Stimulated activated CD4-positive, alpha-beta T cell treated with anti-CD3 and anti-CD28 coated beads, Interleukin-2, amount 100 ng/mL, for 4 hours (primary cell): Measurements from ENCODE around the gene RUFY1.
A peak's percentile ranks its signal among the peaks of the same experiment; 100 is the strongest.

Source experiments
- DNase-seq: peaks from one replicate; pipeline ENCODE4 v3.0.0-alpha.2; 2020; ENCODE audit warnings: low read depth

Gene RUFY1

DNA sequence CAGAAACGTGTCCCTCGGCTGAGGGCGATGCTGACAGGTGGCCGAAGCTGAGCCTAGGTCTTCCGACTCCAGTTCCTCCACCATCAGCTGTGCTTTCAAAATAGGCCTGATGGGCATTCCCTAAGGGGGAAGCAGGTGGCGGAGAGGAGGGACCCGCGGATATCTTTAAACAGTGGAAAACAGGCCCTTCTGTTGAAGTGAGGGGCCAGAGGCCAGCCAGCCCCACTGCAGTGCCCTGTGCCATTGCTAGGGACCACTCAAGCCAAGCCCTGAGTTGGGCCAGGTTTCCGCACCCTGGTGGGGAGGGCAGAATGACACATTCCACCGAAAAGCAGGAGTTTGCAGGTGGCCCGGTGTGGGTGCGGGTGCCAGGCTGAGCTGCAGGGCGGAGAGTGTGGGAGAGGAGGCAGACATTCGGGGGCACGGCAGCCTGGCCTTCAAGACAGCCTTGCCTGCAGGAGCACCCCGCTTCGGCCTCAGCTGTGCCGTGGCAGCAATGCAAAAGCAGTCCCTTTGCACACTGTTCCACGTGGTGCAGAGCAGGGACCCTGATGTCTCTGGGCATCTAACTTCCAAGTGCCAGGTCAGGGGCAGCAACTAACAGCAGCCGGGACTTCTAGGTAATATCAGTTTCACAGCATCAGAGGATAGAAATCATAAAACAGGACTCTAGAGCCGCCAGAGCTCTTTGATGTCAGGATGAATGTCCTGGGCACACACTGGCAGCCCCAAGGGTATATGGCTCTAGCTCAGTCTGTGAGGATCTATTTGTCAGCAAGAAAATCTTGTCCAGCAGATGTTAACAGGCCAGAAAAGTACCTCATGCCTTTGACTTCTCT is 55.9 kb downstream of the RUFY1 start:
- no peak for DNase-seq

DNA sequence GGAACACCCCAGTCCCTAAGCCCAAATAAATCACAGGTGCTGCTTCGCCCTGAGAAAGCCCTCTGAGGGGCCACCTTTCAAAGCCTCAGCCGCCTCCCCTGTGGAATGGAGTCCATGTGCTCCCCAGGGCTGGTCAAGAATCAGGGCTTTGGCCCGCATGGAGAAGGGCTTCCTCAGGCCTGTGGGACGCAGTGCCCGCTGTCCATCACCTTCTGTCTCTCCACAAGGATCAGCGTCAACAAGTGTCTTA is 56.5 kb downstream of the RUFY1 start:
- DNase-seq = no peak

DNA sequence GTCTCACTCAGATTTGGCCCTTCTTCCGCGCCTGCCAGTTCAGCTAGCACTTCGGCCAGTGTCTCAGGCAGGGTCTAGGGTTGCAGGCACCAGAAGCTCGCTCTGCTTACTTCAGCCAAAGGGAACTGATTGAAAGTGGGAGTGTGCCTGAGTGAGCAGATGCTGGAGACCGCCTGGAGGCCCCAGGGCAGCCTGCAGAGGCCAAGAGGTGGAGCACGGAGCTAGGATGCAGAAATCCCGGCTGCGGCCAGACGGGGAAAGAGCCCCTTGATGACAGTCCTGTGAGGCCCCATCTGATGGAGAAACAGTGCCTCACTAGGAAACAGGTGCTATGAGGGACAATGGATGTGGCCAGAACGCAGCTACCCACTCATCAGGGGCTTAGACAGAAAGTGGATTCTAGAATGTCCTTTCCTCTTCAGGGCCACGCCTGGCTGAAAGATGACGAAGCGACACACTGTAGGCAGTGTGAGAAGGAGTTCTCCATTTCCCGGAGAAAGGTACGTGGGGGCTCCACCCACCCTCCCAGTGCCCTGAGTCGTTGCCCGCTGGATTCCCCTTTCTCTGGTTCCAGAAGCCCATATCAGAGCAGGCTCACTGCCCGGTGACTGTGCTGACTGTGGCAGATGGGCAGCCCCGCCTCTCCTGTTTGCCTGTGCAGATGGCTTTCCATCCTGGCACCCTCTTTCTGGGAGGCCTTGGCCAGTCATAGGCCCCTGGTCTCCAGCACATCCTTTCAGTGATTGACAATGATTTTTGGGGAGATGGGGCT is 57.0 kb downstream of the RUFY1 start:
- DNase-seq = no peak

DNA sequence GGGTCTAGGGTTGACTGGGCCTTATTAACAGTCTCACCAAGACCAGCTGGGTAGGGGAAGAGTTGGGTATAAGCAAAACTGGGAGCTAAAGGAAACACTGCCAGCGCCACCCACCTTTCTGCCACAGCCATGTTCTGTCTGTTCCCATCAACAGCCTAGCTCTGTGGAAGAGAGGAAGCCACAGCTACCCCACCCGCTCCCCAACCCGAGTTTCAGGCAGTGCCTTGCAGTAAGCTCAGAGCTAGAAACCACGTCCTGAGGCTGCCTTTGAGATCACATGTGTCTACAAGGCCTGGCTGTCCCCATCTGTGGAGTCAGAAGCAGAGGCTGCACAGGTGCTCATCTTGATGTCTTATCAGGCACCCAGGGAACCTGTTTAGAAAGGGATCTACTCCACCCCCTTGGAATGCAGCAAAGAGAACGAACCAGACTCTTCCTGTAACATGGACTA is 57.8 kb downstream of the RUFY1 start:
- no peak for DNase-seq

DNA sequence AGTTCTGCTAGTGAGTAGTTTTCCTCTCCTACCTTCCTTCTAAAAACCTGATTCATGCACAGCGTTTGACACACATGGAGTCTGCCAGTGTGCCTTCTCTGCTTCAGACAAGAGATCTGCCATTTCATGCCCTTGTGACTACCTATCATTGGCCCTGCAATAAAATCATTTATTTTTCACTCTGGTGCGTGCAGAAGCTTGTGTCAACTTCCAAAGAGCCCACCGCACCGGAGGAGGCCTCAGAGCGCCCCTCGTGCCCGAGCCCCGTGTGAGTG is 59.4 kb downstream of the RUFY1 start:
- no peak for DNase-seq

DNA sequence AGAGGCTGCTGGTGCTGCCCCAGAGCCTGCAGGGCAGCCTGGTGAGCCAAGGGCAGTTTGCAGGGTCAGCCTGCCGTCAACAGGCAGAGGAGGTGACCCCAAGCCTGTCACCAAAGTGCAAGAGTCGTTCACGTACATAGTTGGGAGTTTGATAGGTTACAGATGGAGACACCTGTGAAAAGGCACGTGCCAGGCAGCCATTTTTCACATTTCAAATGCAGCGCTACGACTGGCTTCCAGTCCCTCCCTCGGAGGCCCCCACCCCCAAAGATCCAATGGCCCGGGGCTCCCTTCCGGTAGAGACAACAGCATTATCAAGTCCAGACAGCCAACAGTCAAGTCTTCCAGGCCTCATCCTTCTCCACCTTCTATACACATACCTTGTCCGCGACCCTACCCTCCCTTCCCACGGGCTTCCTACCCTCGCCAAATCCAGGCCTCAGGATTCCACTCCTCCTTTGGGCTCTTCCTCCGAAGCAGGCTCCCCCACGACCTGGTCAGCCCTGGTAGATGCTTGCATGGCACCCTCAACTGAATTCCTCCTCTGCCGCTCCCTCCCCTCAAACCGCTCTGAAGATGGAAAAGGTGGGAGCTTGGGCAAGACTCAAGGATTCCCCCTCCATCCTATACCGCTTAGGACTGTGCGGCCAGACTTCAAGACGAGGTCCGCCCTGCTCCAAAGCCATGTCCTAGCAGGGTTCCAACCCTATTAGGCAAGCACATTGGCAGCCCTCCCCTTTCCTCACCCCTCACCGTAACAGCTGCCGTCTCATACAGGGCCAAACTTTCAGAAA is 60.0 kb downstream of the RUFY1 start:
- no peak for DNase-seq

DNA sequence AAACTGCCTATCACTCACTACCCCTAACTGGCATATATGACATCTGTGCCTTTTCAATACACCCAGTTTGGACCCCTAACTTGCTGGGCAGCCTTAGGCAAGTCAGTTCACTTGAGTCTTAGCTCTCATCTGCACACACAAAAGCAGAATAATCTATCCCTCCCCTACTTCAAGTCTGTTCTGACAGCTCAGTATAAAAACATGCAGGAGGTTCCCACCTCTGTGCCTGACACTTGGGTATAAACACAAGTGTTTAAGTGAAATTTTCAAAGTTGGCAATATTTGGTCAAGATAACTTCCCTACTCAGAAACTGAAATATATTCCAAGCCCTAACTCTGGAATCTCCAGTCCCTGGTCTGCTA is 60.5 kb downstream of the RUFY1 start:
- no peak for DNase-seq

DNA sequence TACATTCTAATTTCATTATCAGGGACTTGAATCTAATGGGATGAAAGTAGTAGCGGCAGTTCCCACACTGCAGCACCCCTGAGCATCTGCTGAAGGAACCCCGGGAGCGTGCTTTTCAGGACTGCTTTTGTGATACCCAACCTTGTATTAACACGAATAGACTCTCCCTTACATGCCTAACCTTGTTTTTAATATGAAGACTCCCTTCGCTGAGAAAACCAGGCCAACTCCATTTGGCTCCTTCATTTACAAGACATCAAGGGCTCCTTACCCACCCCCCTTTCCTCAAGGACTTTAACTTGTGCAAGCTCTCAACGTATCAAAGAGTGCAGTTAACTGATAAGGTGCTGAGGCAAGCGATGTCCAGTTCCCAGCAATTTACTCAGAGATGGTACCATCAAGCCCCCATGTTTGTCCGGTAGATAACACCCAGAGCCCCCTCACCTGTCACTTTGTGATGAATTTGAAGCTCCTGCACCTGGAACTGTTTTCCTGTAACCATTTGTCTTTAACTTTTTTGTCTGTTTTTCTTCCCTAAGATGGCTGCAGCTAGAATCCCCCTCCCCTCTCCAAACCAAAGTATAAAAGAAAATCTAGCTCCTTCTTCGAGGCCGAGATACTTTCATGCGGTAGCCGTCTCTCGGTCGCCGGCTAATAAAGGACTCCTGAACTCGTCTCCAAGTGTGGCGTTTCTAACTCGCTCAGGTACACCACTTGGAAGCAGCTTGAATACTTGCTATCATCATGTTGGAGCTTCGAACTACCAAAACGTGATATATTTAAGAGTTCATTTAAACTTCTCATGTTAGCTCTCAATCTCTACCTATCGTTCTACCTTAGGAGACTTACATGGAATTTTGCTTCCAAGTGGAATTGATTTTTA is 62.5 kb downstream of the RUFY1 start:
- no peak for DNase-seq

DNA sequence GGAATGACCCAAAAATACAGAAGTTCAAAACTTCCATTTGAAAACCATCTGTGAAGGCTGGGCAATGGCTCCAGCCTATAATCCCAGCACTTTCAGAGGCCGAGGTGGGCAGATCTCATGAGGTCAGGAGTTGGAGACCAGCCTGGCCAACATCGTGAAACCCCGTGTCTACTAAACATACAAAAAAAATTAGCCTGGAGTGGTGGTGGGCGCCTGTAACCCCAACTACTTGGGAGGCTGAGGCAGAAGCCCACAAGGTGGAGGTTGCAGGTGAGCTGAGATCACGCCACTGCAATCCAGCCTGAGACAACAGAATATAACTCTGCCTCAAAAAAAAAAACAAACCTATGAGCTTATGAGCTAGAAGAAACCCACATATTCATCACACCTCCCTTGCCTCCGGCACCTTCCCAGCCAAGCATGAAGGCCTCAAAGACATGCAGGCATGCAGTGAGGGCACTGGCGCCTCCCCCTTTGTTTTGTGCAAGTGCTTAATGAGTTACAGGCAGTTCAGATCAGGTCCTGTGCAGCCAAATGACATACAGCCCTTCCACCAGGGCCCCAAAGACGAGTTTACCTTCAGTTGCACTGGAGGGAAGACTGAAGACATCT is 63.2 kb downstream of the RUFY1 start:
- no peak for DNase-seq

DNA sequence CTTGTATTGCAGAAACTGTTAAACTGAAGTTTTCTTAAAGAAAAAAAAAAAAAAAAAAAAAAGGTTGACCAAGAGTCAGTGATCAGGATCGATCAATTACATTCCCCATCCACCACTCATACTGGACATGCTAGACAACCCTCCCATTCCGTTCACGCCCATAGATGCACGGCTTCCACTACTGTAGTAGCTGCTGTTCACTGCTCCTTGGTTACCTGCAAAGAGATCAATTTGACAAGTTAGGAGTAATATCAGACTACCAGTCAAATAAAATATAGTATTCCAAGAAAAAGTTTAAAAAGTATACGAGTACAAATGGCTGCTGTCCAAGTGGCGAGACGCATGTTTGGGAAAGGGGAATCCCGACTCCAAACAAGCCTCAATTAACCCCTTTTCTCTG is 64.4 kb downstream of the RUFY1 start:
- DNase-seq = no peak

DNA sequence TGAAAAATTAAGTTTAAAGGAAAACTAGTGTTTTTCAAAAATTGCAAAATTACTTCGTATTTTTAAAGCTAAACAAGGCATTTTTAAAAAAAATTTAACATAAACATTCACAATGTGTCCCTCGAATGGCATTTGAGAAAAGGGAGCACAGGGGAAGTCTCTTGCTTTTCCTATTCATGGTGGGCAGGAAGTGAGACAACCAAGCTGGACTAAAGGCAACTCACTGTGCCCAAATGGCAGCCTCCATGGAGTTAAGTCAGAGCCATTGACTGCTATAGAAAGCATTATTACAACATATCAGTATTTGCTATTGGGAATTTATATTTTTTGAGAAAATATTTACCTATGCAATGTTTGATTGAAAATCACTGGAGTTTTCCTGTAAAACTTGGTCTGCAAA is 64.8 kb downstream of the RUFY1 start:
- DNase-seq = no peak

DNA sequence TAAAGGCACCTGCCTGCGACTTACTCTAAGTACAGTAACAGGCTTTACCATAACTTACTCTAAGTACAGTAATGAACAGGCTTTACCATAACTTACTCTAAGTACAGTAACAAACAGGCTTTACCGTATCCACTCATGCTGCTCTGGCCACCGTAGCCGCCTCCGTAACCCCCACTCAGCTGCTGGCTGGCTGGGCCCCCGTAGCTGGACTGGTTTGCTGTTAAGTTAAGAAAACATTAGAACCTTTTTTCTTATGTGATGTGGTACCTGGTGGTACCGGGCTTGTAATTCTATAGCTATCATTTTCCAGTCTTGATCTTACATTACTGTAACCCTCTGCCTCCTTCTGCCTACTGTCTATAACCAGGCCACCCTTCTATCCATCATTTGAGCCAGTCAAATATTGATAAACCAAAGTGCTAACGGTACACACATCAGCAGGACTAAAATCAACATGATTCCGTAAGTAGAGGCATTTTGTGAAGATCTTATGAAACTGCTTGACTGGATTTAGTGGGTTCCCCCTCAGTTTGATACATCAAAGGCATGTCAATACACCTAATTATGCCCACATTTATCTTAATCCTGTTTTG is 65.7 kb downstream of the RUFY1 start:
- DNase-seq = no peak

DNA sequence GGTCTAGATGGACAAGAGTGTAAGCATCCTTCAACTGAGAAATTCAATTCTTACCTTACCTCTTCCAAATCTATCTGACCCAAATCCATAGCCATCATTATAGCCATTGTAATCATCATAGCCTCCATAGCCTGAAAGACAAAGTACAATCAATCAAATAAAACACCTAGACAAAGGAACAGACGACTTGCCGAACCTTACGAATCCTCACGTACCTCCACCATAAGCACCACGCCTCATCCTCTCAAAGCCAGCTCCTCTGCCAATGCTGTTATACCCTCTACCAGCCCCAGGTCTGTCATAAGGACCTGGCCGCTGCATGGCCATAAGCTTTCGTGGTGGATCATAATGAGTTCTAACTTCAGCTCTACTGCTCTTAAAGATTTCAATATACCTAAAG is 67.6 kb downstream of the RUFY1 start:
- no peak for DNase-seq

DNA sequence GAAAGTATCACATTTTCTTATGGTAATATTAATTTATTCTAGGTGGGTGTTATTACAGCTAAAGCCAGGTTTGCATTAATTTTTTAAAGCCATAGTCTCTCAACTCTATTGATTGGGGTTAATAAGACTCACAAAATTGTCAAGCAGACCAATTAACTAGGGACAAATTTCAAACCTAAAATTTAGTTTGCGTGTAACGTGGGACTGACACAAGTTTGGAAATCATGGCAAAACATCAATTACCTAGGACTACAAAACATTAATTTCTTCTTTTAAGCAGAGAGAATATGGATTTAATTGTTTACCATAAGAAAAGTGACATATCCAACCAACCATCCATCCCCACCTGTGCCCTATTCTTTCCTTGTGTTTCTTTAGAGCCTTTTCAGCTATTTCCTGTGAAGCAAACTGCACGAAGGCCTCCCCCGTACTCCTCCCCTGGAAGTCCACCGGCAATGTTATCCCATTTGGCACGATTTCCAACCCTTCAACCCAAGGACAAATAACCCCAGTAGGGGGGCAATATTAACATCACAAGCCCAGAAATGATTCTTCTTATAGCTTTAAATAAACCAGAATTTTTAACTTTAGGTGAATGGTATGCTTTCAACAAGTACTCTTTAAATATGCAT is 68.7 kb downstream of the RUFY1 start:
- no peak for DNase-seq

DNA sequence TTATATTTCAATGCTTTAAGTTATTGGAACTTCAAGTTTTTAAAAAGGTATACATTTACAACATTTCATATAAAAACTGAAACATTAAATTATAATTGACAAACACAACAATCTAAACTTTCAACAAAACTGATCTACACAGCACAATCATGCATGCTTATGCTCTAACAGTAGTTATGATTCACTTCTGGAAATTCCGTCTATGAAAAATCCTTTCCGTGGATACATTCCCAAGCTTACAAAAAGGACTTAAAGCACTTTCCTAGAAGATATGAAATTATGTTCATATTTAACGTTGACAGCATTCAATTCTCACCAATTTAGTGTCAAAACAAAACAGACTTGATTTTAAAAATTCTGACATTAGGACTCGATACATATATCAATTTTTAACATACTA is 69.4 kb downstream of the RUFY1 start:
- DNase-seq = no peak

DNA sequence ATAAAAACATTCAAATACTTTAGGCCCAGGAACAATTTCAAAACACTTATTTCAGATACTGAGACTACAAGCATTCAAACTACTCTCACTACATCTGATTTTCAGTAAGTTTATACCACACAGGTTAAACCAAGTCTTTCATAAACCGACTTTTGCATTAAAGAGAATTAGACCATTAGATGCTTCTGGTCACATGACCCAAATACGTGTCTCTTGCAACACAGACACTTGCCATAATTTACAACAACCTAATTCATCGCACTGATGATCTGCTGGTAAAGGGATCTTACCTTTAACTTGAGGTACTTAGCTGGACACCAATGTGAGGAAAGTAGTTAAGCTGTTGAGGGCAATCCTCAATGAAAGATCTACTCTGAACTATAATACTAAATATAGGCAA is 69.9 kb downstream of the RUFY1 start:
- DNase-seq = no peak

DNA sequence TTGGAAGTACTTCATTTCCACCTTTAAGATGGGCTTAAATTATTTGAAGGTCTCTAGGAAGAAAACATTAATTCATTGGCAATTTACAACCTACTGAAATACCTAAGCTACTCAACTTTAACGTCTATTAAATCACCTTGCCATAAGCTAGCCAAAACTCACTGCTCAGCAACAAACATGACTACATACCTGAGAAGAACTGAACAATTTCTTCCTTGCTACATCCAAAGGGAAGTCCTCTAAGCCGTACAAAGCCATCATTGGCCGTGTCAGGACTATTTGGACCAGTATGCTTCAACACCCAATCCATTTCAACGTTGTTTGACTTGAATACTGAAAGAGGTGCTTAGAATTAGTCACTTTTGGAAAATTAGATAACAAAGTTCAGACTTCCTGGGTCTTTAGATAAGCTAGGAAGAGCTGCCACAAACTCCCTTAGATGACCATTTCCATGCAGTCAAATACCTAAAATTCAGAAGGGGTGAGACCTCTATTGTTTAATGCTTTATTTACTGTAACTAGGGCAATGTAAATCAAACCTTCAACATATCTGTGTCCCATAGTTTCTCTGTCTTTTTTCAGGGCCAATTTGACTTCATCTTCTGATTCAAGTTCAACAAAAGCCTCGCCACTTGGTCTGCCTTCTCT is 70.5 kb downstream of the RUFY1 start:
- DNase-seq = no peak

DNA sequence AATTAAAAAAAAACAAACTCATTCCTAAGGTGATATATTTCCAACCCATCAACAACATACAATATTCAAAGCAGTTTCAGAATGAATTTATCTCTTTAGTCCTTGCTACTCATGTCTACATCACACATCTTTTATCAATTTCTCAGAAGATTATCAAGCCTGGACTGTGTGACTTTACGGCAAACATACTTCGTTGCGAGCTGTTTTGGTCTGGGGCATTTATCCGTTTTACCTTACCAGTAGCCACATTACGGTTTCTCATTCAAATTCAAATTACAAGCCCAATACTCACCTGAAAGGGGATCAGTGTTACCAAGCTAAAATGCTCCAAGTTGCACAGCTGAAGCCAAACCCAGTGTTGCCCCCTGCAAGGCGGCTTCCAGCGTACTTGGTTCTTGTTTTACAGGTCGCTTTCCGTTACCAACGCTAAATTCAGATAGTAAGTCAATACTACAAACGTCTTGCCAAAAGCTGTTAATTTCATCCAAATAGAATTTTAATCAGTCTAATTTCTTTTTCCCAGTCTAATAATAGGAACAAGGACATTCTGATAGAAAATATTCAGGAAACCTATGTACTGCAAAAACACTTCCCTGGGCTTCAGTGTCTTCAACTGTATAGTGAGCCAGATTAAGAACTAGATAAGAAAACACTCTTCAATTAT is 71.3 kb downstream of the RUFY1 start:
- no peak for DNase-seq

DNA sequence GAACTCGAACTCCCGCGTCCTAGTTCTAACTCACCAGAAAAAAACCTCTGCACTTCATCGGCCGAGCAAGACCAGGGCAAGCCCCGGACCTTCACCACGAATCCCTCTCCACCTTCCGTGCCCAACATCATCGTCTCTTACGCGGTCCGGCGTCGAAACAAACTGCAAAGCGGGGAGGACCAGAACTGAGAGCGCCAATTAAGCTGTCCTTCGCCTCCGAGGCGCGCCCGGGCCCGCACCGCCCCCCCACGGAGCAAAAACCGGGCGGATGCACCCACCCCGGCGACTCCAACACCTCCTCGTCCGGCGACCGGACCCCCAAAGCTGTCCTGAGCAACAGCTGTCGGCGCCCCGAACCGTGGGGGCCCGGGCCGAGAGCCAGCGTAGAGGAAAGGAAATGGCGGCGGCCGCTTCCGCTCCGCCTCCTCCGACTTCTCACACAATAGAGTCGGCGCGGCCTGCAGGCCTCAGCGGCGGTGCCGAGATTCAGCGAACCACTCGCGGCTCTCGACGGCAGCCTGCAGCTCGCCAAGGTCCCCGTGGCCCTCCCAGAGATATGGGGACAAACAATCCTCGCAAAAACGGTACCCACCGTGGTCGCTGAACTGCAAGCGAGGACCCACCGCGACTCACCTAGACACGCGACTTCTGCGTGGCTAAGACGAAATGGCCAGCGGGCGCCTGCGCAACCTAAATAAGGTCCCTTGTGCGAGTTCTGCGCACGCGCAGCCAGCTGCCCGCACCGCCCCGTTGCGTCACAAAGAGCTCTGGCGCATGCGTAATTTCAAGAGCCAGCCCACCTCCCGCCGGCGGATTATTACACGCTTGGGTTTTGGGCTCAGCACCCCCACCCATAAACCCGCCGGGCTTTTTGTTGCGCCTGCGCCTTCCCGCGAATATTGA is 72.9 kb downstream of the RUFY1 start, which contains the start of gene HNRNPH1:
Gene HNRNPH1, minus strand, starts transcription at position 669 of the 903 bp plus-strand sequence. Its CDS starts 538 bp downstream, at position 131.
- DNase-seq = peak; percentile 98
